Measurements from ENCODE around the gene ASB1.

GRCh38 chr2:238378230-238379095, 48.3 kb upstream of the ASB1 start:
- TF ChIP-seq EZH2 (IDR thresholded peaks at IDR 0.05; ENCODE audit: borderline replicate concordance, low read length), result no peak
- no peak for TF ChIP-seq CTCF (IDR thresholded peaks at IDR 0.05; ENCODE audit: low read length)

Measured in OCI-LY1 (cell line).